Mucosa of descending colon (tissue), 3 donors: ENCODE data around the gene MARS1. TPM values are rescaled to one million over a fixed set of nuclear protein-coding genes. Genes with fewer than 3 reads are reported as not detected.
A peak's percentile ranks its signal among the peaks of the same experiment; 100 is the strongest.
"Not testable (repeated sequence)": the region's sequence is repeated elsewhere in the genome, so short reads cannot be mapped to it uniquely, and the experiment has no call there.

Experiments used
- ATAC-seq: fragments of 200-7000 bp; cut with Tn5 transposase; one replicate; pipeline ENCODE4 v1.9.1; 2020; ENCODE audit warnings: mild to moderate bottlenecking, moderate library complexity
- DNase-seq, 3 donors: peaks; one replicate each; pipeline ENCODE4 v3.0.0-alpha.2; 2020
- H3K36me3 ChIP-seq: fragments of 200-600 bp; one replicate; pipeline ENCODE4 v1.8.0; 2021; ENCODE audit warnings: low read depth, mild to moderate bottlenecking
- H3K4me1 ChIP-seq: fragments of 200-600 bp; one replicate; pipeline ENCODE4 v1.8.0; 2021; ENCODE audit warnings: low read depth, mild to moderate bottlenecking
- H3K4me3 ChIP-seq: fragments of 200-600 bp; one replicate; pipeline ENCODE4 v1.8.0; 2021; ENCODE audit warnings: mild to moderate bottlenecking
- H3K9me3 ChIP-seq: fragments of 200-600 bp; one replicate; pipeline ENCODE4 v1.8.0; 2021; ENCODE audit warnings: mild to moderate bottlenecking
- intact Hi-C, 2 donors: fragments of 100-400 bp; cut with DNase I in 1 of 2; cut with micrococcal nuclease in 1 of 2; formaldehyde crosslinking; loops; one replicate each; pipeline versions ENCODE4 v1.11.0 to v1.11.1; 2022; cut with DNase I, micrococcal nuclease
- total RNA-seq, 3 donors: library from RNA; stranded (reverse); fragmentation: NEBNext Ultra II Directional in 2 of 3; extraction: Animal tissue kit (Norgen Biotek cat#: 25700) in 2 of 3; gene quantifications; one replicate each; pipeline versions ENCODE4 v1.2.1 to v1.2.4, GENCODE V29; 2021 to 2023
- TF ChIP-seq, protein P1 (sequence below): fragments of 200-600 bp; IDR thresholded peaks from one replicate; pipeline ENCODE4 v1.8.0; 2022; ENCODE audit warnings: antibody characterized with exemption, mild to moderate bottlenecking
- donor health status: DM: no; HTN: no; CAD: no; lungs with moderate emphysema.
- donor health status: DM: no; HTN: no; CAD: no.
- donor health status: DM: no; HTN: yes; CAD: no.

The MARS1 gene
- total RNA-seq, 3 donors from 2014 or later, result 63.7 to 117 (median 94.7) TPM

DNA sequence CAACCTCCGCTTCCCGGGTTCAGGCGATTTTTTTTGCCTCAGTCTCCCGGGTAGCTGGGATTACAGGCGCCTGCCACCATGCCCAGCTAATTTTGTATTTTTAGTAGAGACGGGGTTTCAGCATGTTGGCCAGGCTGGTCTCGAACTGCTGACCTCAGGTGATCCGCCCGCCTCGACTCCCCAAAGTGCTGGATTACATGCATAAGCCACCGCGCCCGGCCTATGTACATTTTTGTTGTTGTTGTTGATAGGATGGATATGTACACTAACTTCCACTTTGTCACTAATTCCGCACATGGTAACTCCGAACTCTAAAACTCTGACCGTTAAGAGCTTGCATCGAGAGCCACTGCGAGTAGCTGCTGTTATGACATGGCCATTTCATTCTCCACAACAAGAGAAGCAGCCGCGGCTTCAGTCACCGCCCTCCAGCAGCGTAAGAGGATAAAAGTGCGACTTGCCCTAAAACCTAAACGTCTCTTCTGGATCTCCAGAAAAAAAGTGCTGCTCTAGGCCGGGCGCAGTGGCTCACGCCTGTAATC, 742 bp upstream of the MARS1 start:
- intact Hi-C loops, result no loop called here
- Histone ChIP-seq H3K4me1 (peaks cover 10% of the 10 kb centered on the region), H3K36me3 (peaks cover 3% of the 10 kb centered on the region), H3K4me3 (no peak overlapping the region), H3K9me3 (no peaks in the 10 kb centered on the region)
- ATAC-seq (no peak), DNase-seq (no peak)
- TF ChIP-seq, protein P1, sequence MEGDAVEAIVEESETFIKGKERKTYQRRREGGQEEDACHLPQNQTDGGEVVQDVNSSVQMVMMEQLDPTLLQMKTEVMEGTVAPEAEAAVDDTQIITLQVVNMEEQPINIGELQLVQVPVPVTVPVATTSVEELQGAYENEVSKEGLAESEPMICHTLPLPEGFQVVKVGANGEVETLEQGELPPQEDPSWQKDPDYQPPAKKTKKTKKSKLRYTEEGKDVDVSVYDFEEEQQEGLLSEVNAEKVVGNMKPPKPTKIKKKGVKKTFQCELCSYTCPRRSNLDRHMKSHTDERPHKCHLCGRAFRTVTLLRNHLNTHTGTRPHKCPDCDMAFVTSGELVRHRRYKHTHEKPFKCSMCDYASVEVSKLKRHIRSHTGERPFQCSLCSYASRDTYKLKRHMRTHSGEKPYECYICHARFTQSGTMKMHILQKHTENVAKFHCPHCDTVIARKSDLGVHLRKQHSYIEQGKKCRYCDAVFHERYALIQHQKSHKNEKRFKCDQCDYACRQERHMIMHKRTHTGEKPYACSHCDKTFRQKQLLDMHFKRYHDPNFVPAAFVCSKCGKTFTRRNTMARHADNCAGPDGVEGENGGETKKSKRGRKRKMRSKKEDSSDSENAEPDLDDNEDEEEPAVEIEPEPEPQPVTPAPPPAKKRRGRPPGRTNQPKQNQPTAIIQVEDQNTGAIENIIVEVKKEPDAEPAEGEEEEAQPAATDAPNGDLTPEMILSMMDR, result no peak

DNA sequence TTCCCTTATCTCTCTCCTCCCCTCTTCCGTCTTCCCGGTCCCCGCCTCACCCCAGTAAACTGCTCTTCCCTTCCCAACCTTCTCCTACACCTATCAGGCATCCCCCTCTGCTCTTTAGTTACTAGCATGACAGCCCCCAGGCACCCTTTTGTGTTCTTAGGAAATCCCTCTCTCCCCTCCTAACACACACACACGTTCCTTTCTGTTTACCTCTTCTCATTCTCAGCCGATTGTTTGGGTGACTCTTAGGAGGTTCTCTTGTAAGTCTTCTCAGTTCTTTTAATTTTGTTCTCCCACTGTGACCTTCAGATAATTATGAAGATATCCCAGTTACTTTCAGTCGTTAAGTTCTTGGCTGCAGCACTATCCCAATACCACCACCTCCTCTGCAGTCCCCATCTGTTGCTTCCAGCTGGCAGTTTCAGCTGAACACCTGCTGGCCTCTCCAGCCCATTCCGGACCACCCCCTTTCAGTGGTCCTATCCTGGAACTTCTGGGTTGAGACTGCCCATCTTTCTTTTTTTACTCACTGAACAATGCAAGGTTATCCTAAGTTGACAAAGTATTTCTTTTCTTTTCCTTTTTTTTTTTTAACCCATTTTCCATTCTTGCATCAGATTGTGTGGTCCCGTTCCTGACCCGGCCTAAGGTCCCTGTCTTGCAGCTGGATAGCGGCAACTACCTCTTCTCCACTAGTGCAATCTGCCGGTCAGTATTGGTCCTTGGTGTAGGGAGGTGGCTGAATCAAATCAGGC, 711 bp downstream of the MARS1 start:
- peaks cover 10% of the 10 kb centered on the region for H3K4me1 ChIP-seq
- DNase-seq (peak in 1 of 3 donors; percentile 21), ATAC-seq (peak; percentile 40)
- intact Hi-C loops, result no loop called here
- peaks cover 3% of the 10 kb centered on the region for H3K36me3 ChIP-seq
- H3K9me3 ChIP-seq, result no peaks in the 10 kb centered on the region
- peak overlapping the region; percentile 71 for H3K4me3 ChIP-seq
- TF ChIP-seq, protein P1, result no peak

DNA sequence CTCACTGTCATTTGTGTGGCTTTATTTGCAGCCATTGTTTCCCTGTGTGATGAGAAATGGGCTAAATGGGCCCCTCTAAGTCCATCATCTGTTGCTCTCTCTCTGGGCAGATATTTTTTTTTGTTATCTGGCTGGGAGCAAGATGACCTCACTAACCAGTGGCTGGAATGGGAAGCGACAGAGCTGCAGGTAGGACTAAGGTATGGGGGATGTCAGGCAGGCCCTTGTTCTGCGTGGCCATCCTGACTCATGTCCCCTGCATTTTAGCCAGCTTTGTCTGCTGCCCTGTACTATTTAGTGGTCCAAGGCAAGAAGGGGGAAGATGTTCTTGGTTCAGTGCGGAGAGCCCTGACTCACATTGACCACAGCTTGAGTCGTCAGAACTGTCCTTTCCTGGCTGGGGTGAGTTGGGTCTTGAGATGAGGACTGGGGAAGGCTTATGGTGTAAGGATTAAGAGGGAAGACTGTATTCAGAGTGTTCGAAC, 1.3 kb downstream of the MARS1 start:
- TF ChIP-seq, protein P1, result no peak
- ATAC-seq (no peak), DNase-seq (peak in 1 of 3 donors; percentile 12)
- intact Hi-C loops, result no loop called here
- no peaks in the 10 kb centered on the region for H3K9me3 ChIP-seq
- peaks cover 3% of the 10 kb centered on the region for H3K36me3 ChIP-seq
- no peak overlapping the region for H3K4me3 ChIP-seq
- H3K4me1 ChIP-seq, result peaks cover 10% of the 10 kb centered on the region

DNA sequence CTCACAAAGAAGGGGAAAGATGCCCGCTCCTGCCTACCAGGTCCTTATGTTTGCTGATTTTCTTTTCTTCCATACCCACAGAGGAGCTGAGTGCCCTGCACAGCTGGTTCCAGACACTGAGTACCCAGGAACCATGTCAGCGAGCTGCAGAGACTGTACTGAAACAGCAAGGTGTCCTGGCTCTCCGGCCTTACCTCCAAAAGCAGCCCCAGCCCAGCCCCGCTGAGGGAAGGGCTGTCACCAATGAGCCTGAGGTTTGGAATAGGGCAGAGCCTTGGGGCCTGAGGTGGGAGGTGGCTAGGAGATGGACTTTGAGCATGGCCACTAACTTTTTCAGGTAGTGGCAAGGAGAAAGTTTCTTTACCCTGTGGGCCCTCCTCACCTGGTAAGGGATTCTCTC, 2.3 kb downstream of the MARS1 start:
- TF ChIP-seq, protein P1, result no peak
- intact Hi-C loops, result no loop called here
- ATAC-seq, result no peak
- no peak overlapping the region for H3K4me3 ChIP-seq
- no peaks in the 10 kb centered on the region for H3K9me3 ChIP-seq
- H3K4me1 ChIP-seq, result peaks cover 10% of the 10 kb centered on the region
- peaks cover 3% of the 10 kb centered on the region for H3K36me3 ChIP-seq
- DNase-seq, result peak in 1 of 3 donors; percentile 16

DNA sequence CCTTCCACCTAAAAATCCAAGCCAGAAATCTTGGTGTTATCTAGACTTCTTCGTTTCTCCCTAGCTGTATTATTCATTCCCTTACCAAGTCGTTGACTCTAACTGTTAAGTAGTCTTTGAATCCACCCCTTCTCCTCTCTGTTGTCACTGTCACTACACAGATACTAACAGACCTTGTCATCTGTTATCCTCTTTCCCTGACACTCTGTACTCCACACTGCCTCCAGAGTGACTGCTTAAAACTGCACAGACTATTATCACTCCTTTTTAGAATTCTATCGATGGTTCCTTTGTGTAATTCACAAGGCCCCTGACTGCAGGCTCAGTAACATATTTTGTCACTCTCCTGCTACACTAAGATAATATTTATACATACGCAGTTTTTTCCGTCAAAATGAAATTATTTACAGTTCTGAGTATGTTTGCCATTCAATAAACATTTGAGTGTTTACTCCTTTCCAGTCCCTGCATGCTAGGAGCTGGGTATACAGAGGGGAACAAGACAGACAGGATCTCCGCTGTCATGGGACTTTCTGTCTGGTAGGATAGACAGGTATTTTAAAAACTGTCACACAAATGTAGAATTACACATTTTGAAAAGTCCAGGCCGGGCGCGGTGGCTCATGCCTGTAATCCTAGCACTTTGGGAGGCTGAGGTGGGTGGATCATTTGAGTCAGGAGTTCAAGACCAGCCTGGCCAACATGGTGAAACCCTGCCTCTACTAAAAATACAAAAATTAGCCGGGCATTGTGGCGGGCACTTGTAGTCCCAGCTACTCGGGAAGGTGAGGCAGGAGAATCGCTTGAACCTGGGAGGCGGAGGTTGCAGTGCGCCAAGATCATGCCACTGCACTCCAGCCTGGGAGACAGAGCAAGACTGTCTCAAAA, 3.8 kb downstream of the MARS1 start:
- no peak for DNase-seq
- ATAC-seq, result no peak
- H3K9me3 ChIP-seq, result no peaks in the 10 kb centered on the region
- H3K4me3 ChIP-seq, result no peak overlapping the region
- TF ChIP-seq, protein P1, result no peak
- H3K4me1 ChIP-seq, result peaks cover 10% of the 10 kb centered on the region
- H3K36me3 ChIP-seq, result peaks cover 3% of the 10 kb centered on the region
- intact Hi-C loops, result no loop called here

DNA sequence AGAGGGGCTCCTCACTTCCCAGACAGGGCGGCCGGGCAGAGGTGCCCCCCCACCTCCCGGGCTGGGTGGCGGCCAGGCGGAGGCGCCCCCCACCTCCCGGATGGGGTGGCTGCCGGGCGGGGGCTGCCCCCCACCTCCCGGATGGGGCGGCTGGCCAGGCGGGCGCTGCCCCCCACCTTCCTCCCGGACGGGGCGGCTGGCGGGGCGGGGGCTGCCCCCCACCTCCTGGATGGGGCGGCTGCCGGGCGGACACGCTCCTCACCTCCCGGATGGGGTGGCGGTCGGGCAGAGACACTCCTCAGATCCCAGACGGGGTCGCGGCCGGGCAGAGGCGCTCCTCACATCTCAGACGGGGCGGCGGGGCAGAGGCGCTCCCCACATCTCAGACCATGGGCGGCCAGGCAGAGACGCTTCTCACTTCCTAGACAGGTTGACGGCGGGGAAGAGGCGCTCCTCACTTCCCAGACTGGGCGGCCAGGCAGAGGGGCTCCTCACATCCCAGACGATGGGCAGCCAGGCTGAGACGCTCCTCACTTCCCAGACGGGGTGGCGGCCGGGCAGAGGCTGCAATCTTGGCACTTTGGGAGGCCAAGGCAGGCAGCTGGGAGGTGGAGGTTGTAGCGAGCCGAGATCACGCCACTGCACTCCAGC, 7.3 kb downstream of the MARS1 start:
- ATAC-seq, result not testable (repeated sequence)

More for the DNA sequence above, 7.3 kb downstream of the MARS1 start:
- H3K4me3 ChIP-seq, H3K4me1 ChIP-seq, H3K36me3 ChIP-seq, H3K9me3 ChIP-seq, intact Hi-C loops, DNase-seq: not testable (repeated sequence)
